Stimulated activated CD4-positive, alpha-beta T cell treated with anti-CD3 and anti-CD28 coated beads, Interleukin-1b, Interleukin-23, amount 100 ng/mL, for 48 hours (primary cell): ENCODE data around the gene RTP5.
A peak's percentile ranks its signal among the peaks of the same experiment; 100 is the strongest.

Source experiments
- DNase-seq: peaks from one replicate; pipeline ENCODE4 v3.0.0-alpha.2; 2020

The RTP5 gene

GRCh38 chr2:241844066-241844728 lies 25.3 kb upstream of the RTP5 start:
- DNase-seq: peak; percentile 90

DNA sequence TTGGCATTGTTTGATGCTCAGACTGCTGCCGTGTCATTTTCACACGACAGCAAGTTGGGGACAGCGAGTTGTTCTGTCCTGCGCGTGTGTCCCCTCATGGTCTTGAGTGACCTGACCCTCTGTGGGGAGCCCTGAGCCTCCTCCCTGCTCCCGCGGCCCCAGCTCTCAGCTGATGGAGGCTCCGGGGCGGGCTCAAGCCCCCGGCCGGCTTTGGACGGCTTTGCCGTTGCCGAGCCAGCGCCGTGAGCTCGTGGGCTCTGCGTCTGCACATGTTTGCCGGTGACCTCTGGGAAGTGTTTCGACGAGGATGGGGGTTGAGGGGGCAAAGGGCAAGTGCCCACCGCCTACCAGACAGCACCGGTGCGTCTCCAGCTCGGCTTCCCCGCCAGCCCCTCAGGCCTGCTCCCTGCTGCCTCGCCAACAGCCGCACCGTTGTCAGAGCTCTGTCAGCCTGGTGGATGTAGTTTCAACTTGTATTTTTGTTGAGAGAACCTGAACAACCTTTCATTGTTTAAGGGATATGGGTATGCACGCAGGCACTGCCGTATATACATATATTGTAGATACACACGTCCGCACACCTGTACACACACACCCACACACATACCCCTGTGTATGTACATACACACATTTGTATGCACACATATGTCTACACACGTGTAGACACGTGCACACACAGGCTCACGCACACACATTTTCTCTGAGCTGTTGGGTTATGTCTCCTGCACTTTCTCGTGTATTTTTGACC lies 24.5 kb upstream of the RTP5 start:
- no peak for DNase-seq

- no peak for DNase-seq
Observed at GRCh38 chr2:241846406-241846805, 23.1 kb upstream of the RTP5 start.

- DNase-seq: no peak
Observed at GRCh38 chr2:241848761-241849615, 20.5 kb upstream of the RTP5 start.

GRCh38 chr2:241849616-241850543 lies 19.6 kb upstream of the RTP5 start:
- DNase-seq: no peak

GRCh38 chr2:241850544-241851324 lies 18.8 kb upstream of the RTP5 start:
- DNase-seq: no peak

GRCh38 chr2:241851325-241852115 lies 18.0 kb upstream of the RTP5 start:
- no peak for DNase-seq

DNA sequence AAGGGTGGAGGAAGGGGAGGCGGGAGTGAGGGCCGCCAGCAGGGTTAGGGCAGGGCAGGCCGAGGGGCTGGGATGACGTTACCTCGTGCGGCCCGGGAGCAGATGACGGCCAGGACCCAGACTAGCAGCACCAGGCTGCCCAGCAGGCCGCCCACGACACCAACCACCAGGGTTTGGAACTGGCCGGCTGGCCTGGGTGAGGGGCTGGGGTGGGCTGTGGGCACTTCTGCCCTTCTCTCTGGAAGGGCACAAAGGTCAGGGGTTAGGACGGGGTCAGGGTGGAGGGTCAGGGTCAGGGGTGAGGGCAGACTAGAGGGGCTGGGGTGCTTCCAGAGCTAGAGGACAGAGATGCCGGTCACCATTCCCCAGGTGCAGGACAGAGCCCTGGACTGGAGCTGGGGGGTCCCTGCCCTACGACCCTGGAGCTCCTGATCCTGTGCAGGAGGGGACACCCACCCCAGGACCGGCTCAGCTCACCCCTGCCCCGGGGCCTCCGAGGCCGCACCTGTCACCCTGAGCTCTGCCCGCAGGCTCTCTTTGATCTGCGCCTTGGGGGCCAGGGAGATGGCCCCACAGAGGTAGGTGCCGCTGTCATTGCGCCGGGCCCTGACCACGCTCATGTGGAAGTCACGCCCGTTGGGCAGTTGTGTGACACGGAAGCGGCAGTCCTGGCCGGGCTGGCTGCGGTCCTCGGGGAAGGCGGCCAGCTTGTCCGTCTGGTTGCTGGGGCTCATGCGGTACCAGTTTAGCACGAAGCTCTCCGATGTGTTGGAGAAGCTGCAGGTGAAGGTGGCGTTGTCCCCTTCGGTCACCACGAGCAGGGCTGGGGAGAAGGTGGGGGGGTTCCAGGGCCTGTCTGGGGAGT lies 17.2 kb upstream of the RTP5 start:
- no peak for DNase-seq

- DNase-seq: no peak
Observed at GRCh38 chr2:241852981-241853631, 16.4 kb upstream of the RTP5 start.

- DNase-seq: no peak
Observed at GRCh38 chr2:241853651-241854341, 15.7 kb upstream of the RTP5 start.

DNA sequence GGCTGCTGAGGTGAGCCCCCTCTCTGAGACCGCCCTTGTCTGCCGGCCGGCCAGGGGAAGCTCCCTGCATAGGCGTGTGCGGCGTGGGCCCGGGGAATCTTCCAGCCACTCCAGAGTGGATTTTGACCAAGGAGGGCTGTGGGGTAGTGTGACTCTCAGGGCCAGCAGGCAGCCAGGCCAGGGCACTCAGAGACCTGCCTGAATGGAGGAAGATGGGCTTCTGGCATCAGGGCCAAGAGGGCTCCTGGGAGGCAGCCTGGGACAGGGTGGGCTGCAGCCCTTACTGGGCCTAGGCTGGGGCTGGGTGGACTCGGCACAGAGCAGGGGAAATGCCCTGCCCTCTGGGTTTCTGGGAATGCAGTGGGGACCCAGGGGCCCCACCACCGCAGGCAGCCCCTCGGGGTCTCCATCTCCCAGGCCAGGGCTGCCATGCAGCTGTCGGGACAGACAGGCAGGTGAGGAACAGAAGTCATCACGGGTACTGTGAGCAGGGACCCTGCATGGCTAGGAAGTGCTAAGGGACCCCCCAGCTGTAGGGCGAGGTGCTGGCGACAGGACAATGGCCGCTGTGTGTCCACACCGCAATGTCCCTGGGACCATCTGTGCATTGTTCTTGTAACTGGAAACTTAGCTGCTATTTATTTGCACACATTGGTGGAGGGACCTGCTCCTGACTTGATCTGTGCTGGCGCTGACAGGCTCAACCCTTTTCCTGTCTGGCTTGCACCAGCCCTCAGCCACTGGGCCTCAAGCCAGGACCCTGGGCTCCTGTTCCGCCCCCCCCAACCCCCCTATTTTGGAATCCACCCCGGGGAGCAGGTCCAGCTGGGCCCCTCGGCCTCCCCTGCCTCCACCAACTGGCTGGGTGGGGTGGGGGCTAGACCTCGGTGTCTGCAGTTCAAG lies 14.9 kb upstream of the RTP5 start:
- no peak for DNase-seq

GRCh38 chr2:241855245-241855887 lies 14.2 kb upstream of the RTP5 start:
- DNase-seq: no peak

DNA sequence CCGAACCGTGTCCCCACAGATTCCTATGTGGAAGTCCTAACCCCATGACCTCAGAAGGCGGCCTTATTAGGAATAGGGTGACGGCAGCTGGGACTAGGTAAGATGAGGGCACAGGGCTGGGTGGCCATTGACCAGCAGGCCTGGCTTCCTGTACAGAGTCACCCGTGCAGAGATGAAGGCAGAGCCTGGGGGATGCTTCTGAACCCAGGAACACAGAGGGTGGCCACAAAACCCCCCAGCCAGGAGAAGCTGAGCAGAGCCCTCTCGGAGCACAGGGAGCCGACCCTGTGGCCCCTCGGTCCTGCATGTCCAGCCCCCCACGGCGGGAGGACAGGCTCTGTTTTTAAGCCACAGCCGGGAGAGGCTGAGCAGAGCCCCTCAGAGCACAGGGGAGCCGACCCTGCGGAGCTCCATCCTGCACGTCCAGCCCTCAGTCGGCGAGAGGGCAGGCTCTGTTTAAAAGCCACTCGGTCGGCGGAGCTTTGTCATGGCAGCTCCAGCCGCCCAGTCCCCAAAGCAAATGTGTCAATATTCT lies 13.6 kb upstream of the RTP5 start:
- DNase-seq: no peak

DNA sequence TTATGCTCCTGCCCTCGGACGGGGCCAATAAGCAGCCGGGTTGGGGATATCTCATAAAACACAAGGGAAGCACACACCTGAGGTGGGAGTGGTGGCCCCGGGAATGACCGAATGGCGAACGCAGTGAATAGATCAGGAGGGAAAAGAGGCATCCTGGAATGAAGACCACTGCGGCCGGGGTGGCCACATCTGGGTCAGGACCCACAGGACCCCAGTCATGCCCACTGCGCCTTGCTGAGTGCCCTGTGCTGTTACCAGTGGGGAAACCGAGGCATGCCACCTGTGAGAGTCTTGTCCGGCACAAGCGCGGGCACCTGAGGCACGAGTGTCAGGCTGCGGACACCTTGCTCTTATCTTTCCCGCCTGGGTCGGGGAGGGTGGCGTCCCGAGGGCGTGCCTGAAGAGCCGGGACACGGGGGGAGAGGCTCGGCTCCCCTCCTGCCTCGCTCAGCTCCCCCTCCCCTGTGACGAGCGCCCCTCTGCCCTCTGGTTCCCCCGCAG lies 12.4 kb upstream of the RTP5 start:
- no peak for DNase-seq

DNA sequence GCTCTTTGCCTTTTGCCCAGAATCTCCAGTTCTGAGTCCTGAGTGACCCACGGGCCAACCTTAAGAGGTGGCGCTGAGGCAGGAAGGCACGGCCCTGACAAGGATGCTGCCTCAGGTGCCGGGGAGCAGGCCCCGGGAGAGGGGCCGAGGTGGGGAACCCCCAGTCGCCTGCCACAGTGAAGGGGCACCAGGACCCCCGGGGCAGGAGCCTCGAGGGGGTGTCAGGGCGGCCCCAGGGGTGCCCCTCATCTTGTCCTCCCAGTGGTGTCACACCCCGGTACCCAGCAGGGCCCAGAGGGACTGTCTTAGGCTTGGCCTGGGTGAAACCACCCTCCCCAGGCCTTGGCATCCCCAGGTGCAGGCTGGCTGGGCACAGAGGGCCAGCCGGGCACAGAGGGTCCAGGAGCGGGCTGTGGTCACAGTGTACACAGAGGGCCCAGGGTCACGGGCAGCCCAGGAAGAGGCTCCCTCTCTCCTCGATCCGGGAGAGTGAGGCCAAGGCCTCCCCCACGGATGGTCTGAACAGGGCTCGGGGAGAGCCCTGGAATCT lies 11.9 kb upstream of the RTP5 start:
- DNase-seq: no peak
